Hepatocyte (in vitro differentiated cells): ENCODE measurements around the gene APBB1IP. TPM values are rescaled to one million over a fixed set of nuclear protein-coding genes. Genes with fewer than 3 reads are reported as not detected.
"Not testable (repeated sequence)": the region's sequence is repeated elsewhere in the genome, so short reads cannot be mapped to it uniquely, and the experiment has no call there.

Experiments
- DNase-seq: peaks from one replicate; pipeline ENCODE4 v3.0.0-alpha.2; 2016; ENCODE audit warnings: low spot score
- H2AFZ ChIP-seq: fragments of 200-600 bp; sonication (generic); 2 replicates; pipeline ENCODE4 v1.6.0; 2016; ENCODE audit warnings: antibody characterized with exemption, mild to moderate bottlenecking
- H3K27ac ChIP-seq: fragments of 200-600 bp; sonication (generic); 2 replicates; pipeline ENCODE4 v1.5.1; 2016; ENCODE audit warnings: mild to moderate bottlenecking
- H3K27me3 ChIP-seq: fragments of 200-600 bp; sonication (generic); 2 replicates; pipeline ENCODE4 v1.6.1; 2016
- H3K36me3 ChIP-seq: fragments of 200-600 bp; sonication (generic); replicated peaks from 2 replicates; pipeline ENCODE4 v1.5.1; 2016; ENCODE audit warnings: low read depth; ENCODE audit not compliant: insufficient read depth
- H3K4me1 ChIP-seq: fragments of 200-600 bp; sonication (generic); 2 replicates; pipeline ENCODE4 v1.5.1; 2016; ENCODE audit warnings: mild to moderate bottlenecking, moderate library complexity; ENCODE audit not compliant: insufficient read depth
- H3K4me2 ChIP-seq: fragments of 200-600 bp; sonication (generic); 2 replicates; pipeline ENCODE4 v1.6.0; 2016
- H3K4me3 ChIP-seq: fragments of 200-600 bp; sonication (generic); 2 replicates; pipeline ENCODE4 v1.5.1; 2016; ENCODE audit warnings: mild to moderate bottlenecking
- H3K79me2 ChIP-seq: fragments of 200-600 bp; sonication (generic); 2 replicates; pipeline ENCODE4 v1.6.0; 2017; ENCODE audit warnings: mild to moderate bottlenecking
- H3K9me2 ChIP-seq: fragments of 200-600 bp; sonication (generic); replicated peaks from 2 replicates; pipeline ENCODE4 v1.6.0; 2017; ENCODE audit warnings: mild to moderate bottlenecking; ENCODE audit not compliant: insufficient read depth
- H3K9me3 ChIP-seq: fragments of 200-600 bp; sonication (generic); 2 replicates; pipeline ENCODE4 v1.5.1; 2016; ENCODE audit warnings: low read depth, mild to moderate bottlenecking
- H4K20me1 ChIP-seq: fragments of 200-600 bp; sonication (generic); 2 replicates; pipeline ENCODE4 v1.6.0; 2016; ENCODE audit warnings: mild to moderate bottlenecking; ENCODE audit not compliant: insufficient read depth, poor library complexity, severe bottlenecking
- CTCF ChIP-seq: fragments of 200-600 bp; sonication (generic); IDR thresholded peaks from 2 replicates; pipeline ENCODE4 v1.5.1; 2016; ENCODE audit warnings: antibody characterized with exemption, mild to moderate bottlenecking; ENCODE audit not compliant: poor library complexity
- EZH2 ChIP-seq: fragments of 200-600 bp; sonication (generic); IDR thresholded peaks from 2 replicates; pipeline ENCODE4 v1.6.1; 2016; ENCODE audit warnings: antibody characterized with exemption, mild to moderate bottlenecking, borderline replicate concordance
- EZH2phosphoT487 ChIP-seq: fragments of 200-600 bp; sonication (generic); IDR thresholded peaks from one replicate; pipeline ENCODE4 v1.6.1; 2018; ENCODE audit warnings: antibody characterized with exemption, mild to moderate bottlenecking, low read depth, moderate library complexity; ENCODE audit not compliant: unreplicated experiment, severe bottlenecking
- WGBS: methylation state at CpG from one replicate; pipeline ENCODE4 v1.1.6; 2016; ENCODE audit warnings: low lambda C conversion rate; ENCODE audit errors: missing lambda C conversion rate; 5-methylcytosine and 5-hydroxymethylcytosine counted together
- polyA plus RNA-seq: library from polyadenylated mRNA; unstranded; fragments of >200 nt; fragmentation: Nextera tagmentation; extraction: Ambion mirVana; gene quantifications from 2 replicates; pipeline ENCODE4 v1.2.1, GENCODE V29; 2016
- total RNA-seq: library from RNA; depleted of rRNA; stranded (reverse); fragments of >200 nt; gene quantifications from 2 replicates; pipeline ENCODE4 v1.2.3, GENCODE V29; 2014

Gene APBB1IP
- total and polyA plus RNA-seq, 2 experiments from 2014 or later, result 1.1 to 1.8 TPM

- peaks cover 19% of the 10 kb centered on the region for H3K4me1 ChIP-seq
- H4K20me1 ChIP-seq, result no peaks in the 10 kb centered on the region
- WGBS, result 68% methylated on average over 7 of the region's 7 CpGs
- peak; percentile 12 for DNase-seq
- H2AFZ ChIP-seq, result no peak overlapping the region
- no peak for TF ChIP-seq CTCF
- TF ChIP-seq EZH2phosphoT487, result no peak
- no peak for TF ChIP-seq EZH2
- H3K27ac ChIP-seq, result peak overlapping the region; percentile 80
- H3K36me3 ChIP-seq, result no peaks in the 10 kb centered on the region
- H3K27me3 ChIP-seq, result no peaks in the 10 kb centered on the region
- H3K4me3 ChIP-seq, result no peak overlapping the region
- no peaks in the 10 kb centered on the region for H3K9me3 ChIP-seq
- no peaks in the 10 kb centered on the region for H3K9me2 ChIP-seq
- H3K79me2 ChIP-seq, result no peaks in the 10 kb centered on the region
- H3K4me2 ChIP-seq, result no peak overlapping the region
Measured at GRCh38 chr10:26486304-26486703, 48.2 kb downstream of the APBB1IP start.

GRCh38 chr10:26486990-26487850 lies 49.1 kb downstream of the APBB1IP start:
- Histone ChIP-seq H3K79me2 (no peaks in the 10 kb centered on the region), H3K9me2 (no peaks in the 10 kb centered on the region), H3K36me3 (no peaks in the 10 kb centered on the region), H3K27me3 (no peaks in the 10 kb centered on the region), H3K4me3 (no peak overlapping the region), H2AFZ (no peak overlapping the region), H3K4me1 (peaks cover 19% of the 10 kb centered on the region), H3K27ac (peak overlapping the region; percentile 87), H3K9me3 (no peaks in the 10 kb centered on the region), H3K4me2 (peak overlapping the region; percentile 30), H4K20me1 (no peaks in the 10 kb centered on the region)
- TF ChIP-seq EZH2phosphoT487 (no peak), EZH2 (no peak)
- 43% methylated on average over 11 of the region's 11 CpGs for WGBS
- DNase-seq, result peak; percentile 74

GRCh38 chr10:26488344-26488743 lies 50.2 kb downstream of the APBB1IP start:
- Histone ChIP-seq H3K79me2 (no peaks in the 10 kb centered on the region), H3K4me2 (no peak overlapping the region), H3K9me3 (no peaks in the 10 kb centered on the region), H2AFZ (no peak overlapping the region), H3K4me3 (no peak overlapping the region), H3K36me3 (no peaks in the 10 kb centered on the region), H3K4me1 (peaks cover 19% of the 10 kb centered on the region), H3K27me3 (no peaks in the 10 kb centered on the region), H3K9me2 (no peaks in the 10 kb centered on the region), H4K20me1 (no peaks in the 10 kb centered on the region), H3K27ac (peak overlapping the region; percentile 44)
- TF ChIP-seq CTCF (no peak), EZH2phosphoT487 (no peak), EZH2 (no peak)
- no peak for DNase-seq
- WGBS, result 94% methylated on average over 4 of the region's 4 CpGs

GRCh38 chr10:26489081-26489480 lies 50.9 kb downstream of the APBB1IP start:
- Histone ChIP-seq H3K27ac (no peak overlapping the region), H3K27me3 (no peaks in the 10 kb centered on the region), H3K4me2 (no peak overlapping the region), H2AFZ (no peak overlapping the region), H3K4me3 (no peak overlapping the region), H3K9me2 (no peaks in the 10 kb centered on the region), H3K36me3 (no peaks in the 10 kb centered on the region), H4K20me1 (no peaks in the 10 kb centered on the region), H3K79me2 (no peaks in the 10 kb centered on the region), H3K4me1 (peaks cover 19% of the 10 kb centered on the region), H3K9me3 (no peaks in the 10 kb centered on the region)
- WGBS, result 91% methylated on average over 5 of the region's 5 CpGs
- TF ChIP-seq EZH2 (no peak), CTCF (no peak), EZH2phosphoT487 (no peak)
- no peak for DNase-seq

- not testable (repeated sequence) for H3K4me3 ChIP-seq, H3K9me3 ChIP-seq, H3K9me2 ChIP-seq, H3K79me2 ChIP-seq, H3K27ac ChIP-seq, DNase-seq, H3K36me3 ChIP-seq, H3K27me3 ChIP-seq, H3K4me2 ChIP-seq, H2AFZ ChIP-seq, H4K20me1 ChIP-seq
- peaks cover 18% of the 10 kb centered on the region for H3K4me1 ChIP-seq
- WGBS, result 93% methylated on average over 7 of the region's 7 CpGs
Measured at GRCh38 chr10:26490367-26490766, 52.2 kb downstream of the APBB1IP start.
